NCI-H2107 treated with DMSO at 0.1 percent for 48 hours (cell line): ENCODE data around the gene TNFSF9.
"Not testable (repeated sequence)": the region's sequence is repeated elsewhere in the genome, so short reads cannot be mapped to it uniquely, and the experiment has no call there.

Source experiments
- DNase-seq: peaks from one replicate; lab custom pipeline; 2025; ENCODE audit not compliant: unreplicated experiment; lab: John Stamatoyannopoulos, UW

The TNFSF9 gene

DNA sequence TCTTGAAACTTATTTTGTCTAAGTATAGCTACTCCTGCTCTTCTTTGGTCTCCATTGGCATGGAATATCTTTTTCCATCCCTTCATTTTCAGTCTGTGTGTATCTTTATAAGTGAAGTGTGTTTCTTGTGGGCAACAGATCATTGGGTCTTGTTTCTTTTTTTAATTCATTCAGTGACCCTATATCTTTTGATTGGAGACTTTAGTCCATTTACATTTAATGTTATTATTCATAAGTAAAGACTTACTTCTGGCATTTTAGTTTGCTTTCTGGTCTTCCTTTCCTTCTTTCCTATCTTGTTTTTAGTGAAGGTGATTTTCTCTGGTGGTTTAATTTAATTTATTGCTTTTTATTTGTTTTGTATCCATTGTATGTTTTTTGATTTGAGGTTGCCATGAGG, 40.3 kb downstream of the TNFSF9 start:
- no peak for DNase-seq

DNA sequence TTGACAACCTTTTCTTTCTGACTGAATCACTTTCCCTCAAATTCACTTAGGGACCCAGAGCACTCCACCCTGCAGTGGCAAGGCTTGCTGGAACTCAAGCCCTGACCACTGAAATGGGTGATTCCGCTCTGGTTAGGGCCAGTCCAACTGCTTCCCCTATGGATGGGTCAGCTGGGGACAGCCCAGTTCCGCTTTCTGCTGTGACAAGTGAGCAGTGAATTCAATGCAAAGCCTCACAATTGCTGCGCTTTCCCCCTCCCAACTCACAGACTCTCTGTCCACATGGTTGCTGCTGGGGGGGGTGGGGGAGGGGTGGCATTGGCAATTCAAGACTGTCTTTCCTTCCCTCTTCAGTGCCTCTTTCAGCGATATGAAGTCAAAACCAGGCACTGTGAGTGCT, 41.4 kb downstream of the TNFSF9 start:
- DNase-seq = no peak

GRCh38 chr19:6573350-6573749, 42.5 kb downstream of the TNFSF9 start:
- no peak for DNase-seq

GRCh38 chr19:6576869-6577475, 46.1 kb downstream of the TNFSF9 start:
- DNase-seq = no peak

DNA sequence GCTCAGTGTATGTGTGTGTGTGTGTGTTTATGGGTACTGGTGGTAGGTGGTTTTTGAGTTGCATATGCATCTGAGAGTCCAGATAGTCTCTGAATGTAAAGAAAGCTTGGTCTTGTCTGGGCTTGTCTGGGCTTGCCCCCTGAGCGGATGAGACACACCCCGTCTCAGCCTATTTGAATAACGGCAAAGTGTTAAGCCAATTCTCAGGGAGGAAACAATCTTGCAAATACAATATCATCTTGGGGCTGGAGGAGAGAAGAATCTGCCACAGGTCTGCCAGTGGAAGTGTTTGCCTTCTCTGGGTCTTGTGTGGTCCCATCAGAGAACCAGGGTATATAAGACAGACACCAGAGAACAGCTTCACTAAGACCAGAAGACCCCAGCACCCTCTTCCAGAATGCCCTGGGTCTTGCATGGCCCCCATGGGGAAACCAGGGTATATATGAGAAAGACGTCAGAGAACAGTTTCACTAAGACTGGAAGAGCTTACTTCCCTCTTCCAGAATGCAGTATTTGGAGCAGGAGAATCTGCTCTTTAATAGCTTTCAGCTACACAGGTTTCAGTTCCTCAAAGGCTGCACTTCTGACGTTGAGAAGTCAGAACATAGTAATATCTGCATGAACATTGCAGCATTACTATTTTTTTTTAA, 46.8 kb downstream of the TNFSF9 start:
- no peak for DNase-seq

- no peak for DNase-seq
Measured at GRCh38 chr19:6579450-6580178, 48.8 kb downstream of the TNFSF9 start.

GRCh38 chr19:6580313-6580712, 49.5 kb downstream of the TNFSF9 start:
- no peak for DNase-seq

DNA sequence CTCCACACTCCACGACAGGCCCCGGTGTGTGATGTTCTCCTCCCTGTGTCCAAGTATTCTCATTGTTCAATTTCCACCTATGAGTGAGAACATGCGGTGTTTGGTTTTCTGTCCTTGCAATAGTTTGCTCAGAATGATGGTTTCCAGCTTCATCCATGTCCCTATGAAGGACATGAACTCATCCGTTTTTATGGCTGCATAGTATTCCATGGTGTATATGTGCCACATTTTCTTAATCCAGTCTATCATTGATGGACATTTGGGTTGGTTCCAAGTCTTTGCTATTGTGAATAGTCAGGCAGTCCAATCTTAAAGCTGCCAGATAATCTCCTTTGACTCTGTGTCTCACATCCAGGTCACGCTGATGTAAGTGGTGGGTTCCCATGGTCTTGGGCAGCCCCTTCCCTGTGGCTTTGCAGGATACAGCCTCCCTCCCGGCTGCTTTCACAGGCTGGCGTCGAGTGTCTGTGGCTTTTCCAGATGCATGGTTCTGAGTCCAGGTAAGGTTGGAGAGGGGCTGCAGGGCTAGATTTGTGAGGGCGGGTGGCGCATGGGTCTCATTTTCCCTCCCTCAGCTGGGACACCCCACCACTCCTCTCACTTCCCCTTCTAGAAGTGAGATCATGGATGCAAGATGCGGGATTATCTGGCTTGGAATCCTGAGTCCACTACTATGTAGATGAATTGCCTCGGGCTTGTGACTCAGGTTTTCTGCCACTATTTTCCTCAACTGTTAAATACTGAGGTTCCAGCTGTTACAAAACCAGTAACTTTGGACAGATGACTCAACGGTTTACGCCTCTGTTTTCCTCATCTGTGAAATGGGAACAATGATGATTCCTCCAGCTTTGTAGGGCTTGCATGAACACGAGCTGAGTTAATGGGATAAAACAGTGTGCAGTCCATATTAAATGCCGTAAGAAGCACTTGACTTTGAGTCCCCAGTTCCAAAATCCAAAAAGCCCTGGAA, 52.0 kb downstream of the TNFSF9 start:
- not testable (repeated sequence) for DNase-seq
